ENCODE data around the gene UFSP1. TPM values are rescaled to one million over a fixed set of nuclear protein-coding genes. Genes with fewer than 3 reads are reported as not detected.

Gene UFSP1
- total and polyA plus RNA-seq, 2 of the 13 experiments (the other 11 are each of a cell fraction or from before 2014, with no cell fraction given): 0.65 to 3.3 TPM

DNA sequence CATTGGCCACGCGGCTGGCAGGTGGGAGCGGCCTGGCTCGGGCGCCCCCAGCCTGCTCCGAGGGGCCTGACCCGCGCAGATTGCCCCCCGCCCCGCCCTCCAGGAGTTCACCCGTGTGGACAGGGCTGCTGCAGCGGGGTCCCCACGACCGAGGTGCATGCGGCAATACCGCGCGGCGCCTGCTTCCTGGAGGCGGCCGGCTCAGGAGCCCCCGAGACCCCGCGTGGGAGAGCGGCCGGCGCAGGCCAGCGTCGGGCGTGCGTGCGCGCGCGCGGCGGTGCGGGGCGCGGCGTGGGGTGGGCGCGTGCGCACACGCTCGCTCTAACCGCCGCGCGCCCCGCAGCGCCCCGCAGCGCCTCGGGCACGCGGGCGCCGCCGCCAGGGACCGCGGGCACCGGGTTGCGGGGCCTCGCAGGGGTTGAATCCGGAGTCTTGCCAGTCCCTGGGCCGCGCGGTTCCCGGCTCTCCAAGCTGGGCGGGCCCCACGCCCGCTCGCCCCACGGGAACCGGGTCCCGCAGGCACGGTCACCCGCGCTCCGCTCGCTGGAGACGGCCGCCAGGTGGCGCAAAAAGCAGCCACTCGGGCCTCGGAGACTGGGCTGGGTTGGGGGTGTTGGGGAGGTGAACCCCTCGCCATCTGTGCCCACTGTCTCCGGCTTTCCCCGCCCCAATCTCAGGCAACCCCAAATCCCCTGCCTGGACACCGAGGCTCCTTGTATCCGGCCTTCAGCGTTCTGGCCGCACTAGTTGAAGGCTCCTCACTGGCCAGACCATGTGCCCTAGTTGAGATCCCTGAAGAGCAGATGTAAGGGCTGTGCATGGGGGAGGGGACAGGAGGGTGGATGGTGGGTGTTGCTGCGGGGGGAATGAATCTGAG is 7.5 kb upstream of the UFSP1 start (continued):
- TF ChIP-seq YY1 (IDR thresholded peaks at IDR 0.05; ENCODE audit: insufficient read depth, insufficient replicate concordance, low read depth, low read length) (peak; percentile 14), SNRNP70 (IDR thresholded peaks at IDR 0.05; ENCODE audit: low read depth, low read length) (no peak), TAF1 (CRISPR knock-in tag; IDR thresholded peaks at IDR 0.05) (no peak), KAT2B (IDR thresholded peaks at IDR 0.05; ENCODE audit: borderline replicate concordance, low read depth, low read length) (no peak), RCOR2 (CRISPR knock-in tag; IDR thresholded peaks at IDR 0.05) (no peak), BRD4 (CRISPR knock-in tag; IDR thresholded peaks at IDR 0.05) (no peak), GATA4 (IDR thresholded peaks at IDR 0.05; ENCODE audit: borderline replicate concordance, low read depth) (no peak), PHF8 (CRISPR knock-in tag; IDR thresholded peaks at IDR 0.05) (no peak), RNF2 (conservative IDR thresholded peaks at IDR 0.05; ENCODE audit: low read depth) (no peak; the same call in 1 of the 2 replicates), KDM2A (CRISPR knock-in tag; IDR thresholded peaks at IDR 0.05; ENCODE audit: borderline replicate concordance, low read depth) (peak; percentile 28; the same call in 1 of the 2 replicates), HDAC1 (CRISPR knock-in tag; IDR thresholded peaks at IDR 0.05) (no peak), PPARG (CRISPR knock-in tag; conservative IDR thresholded peaks at IDR 0.05) (no peak), JUN (CRISPR knock-in tag; IDR thresholded peaks at IDR 0.05) (no peak), DZIP1 (CRISPR knock-in tag; IDR thresholded peaks at IDR 0.05) (0 out of 2 replicates have a peak, but pooled peaks have one; percentile 19), SIN3A (IDR thresholded peaks at IDR 0.05; ENCODE audit: borderline replicate concordance, low read depth, low read length) (no peak), ZUFSP (CRISPR knock-in tag; IDR thresholded peaks at IDR 0.05; ENCODE audit: borderline replicate concordance) (no peak)
- TF ChIP-seq, protein P1, sequence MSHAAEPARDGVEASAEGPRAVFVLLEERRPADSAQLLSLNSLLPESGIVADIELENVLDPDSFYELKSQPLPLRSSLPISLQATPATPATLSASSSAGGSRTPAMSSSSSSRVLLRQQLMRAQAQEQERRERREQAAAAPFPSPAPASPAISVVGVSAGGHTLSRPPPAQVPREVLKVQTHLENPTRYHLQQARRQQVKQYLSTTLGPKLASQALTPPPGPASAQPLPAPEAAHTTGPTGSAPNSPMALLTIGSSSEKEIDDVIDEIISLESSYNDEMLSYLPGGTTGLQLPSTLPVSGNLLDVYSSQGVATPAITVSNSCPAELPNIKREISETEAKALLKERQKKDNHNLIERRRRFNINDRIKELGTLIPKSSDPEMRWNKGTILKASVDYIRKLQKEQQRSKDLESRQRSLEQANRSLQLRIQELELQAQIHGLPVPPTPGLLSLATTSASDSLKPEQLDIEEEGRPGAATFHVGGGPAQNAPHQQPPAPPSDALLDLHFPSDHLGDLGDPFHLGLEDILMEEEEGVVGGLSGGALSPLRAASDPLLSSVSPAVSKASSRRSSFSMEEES (CRISPR knock-in tag; IDR thresholded peaks at IDR 0.05): no peak
- TF ChIP-seq, protein P2, sequence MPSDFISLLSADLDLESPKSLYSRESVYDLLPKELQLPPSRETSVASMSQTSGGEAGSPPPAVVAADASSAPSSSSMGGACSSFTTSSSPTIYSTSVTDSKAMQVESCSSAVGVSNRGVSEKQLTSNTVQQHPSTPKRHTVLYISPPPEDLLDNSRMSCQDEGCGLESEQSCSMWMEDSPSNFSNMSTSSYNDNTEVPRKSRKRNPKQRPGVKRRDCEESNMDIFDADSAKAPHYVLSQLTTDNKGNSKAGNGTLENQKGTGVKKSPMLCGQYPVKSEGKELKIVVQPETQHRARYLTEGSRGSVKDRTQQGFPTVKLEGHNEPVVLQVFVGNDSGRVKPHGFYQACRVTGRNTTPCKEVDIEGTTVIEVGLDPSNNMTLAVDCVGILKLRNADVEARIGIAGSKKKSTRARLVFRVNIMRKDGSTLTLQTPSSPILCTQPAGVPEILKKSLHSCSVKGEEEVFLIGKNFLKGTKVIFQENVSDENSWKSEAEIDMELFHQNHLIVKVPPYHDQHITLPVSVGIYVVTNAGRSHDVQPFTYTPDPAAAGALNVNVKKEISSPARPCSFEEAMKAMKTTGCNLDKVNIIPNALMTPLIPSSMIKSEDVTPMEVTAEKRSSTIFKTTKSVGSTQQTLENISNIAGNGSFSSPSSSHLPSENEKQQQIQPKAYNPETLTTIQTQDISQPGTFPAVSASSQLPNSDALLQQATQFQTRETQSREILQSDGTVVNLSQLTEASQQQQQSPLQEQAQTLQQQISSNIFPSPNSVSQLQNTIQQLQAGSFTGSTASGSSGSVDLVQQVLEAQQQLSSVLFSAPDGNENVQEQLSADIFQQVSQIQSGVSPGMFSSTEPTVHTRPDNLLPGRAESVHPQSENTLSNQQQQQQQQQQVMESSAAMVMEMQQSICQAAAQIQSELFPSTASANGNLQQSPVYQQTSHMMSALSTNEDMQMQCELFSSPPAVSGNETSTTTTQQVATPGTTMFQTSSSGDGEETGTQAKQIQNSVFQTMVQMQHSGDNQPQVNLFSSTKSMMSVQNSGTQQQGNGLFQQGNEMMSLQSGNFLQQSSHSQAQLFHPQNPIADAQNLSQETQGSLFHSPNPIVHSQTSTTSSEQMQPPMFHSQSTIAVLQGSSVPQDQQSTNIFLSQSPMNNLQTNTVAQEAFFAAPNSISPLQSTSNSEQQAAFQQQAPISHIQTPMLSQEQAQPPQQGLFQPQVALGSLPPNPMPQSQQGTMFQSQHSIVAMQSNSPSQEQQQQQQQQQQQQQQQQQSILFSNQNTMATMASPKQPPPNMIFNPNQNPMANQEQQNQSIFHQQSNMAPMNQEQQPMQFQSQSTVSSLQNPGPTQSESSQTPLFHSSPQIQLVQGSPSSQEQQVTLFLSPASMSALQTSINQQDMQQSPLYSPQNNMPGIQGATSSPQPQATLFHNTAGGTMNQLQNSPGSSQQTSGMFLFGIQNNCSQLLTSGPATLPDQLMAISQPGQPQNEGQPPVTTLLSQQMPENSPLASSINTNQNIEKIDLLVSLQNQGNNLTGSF (CRISPR knock-in tag; IDR thresholded peaks at IDR 0.05): no peak

All from HepG2 (cell line).